Thoracic aorta (tissue), 2 donors: ENCODE data around the gene CSPG4. TPM values are rescaled to one million over a fixed set of nuclear protein-coding genes. Genes with fewer than 3 reads are reported as not detected.

Experiments used
- ATAC-seq: fragments of 150-250 bp; one replicate; pipeline ENCODE4 v1.8.0; 2017; ENCODE audit warnings: low read depth; ENCODE audit not compliant: insufficient number of reproducible peaks, low FRiP score
- DNase-seq: peaks from one replicate; pipeline ENCODE4 v3.0.0-alpha.2; 2020; ENCODE audit warnings: low spot score
- H3K27ac ChIP-seq, 2 donors: fragments of 200-600 bp; sonication (generic); 1 replicate in 1 of 2; 2 replicates in 1 of 2; pipeline ENCODE4 v1.5.1; 2016; ENCODE audit warnings: mild to moderate bottlenecking in 2 of 2, moderate library complexity in 2 of 2
- H3K27me3 ChIP-seq: fragments of 200-600 bp; sonication (generic); replicated peaks from 2 replicates; pipeline ENCODE4 v1.6.0; 2016; ENCODE audit warnings: mild to moderate bottlenecking; ENCODE audit not compliant: insufficient read depth
- H3K36me3 ChIP-seq: fragments of 200-600 bp; sonication (generic); one replicate; pipeline ENCODE4 v1.5.1; 2016
- H3K4me1 ChIP-seq, 2 donors: fragments of 200-600 bp; sonication (generic); 1 replicate in 1 of 2; 2 replicates in 1 of 2; pipeline versions ENCODE4 v1.5.1 to v1.6.0; 2016; ENCODE audit warnings: low read depth in 2 of 2, mild to moderate bottlenecking in 1 of 2; ENCODE audit not compliant: control insufficient read depth in 1 of 2
- H3K4me3 ChIP-seq: fragments of 200-600 bp; sonication (generic); 2 replicates; pipeline ENCODE4 v1.5.1; 2016; ENCODE audit warnings: mild to moderate bottlenecking
- H3K9me3 ChIP-seq: fragments of 200-600 bp; sonication (generic); 2 replicates; pipeline ENCODE4 v1.5.1; 2016
- total RNA-seq, 2 donors: library from RNA; depleted of rRNA; stranded (reverse); fragments of >200 nt; gene quantifications; one replicate each; pipeline versions ENCODE4 v1.1.0 to v1.2.3, GENCODE V29; 2016
- TF ChIP-seq, protein P1 (sequence below): fragments of 200-600 bp; sonication (generic); IDR thresholded peaks from one replicate; pipeline ENCODE4 v1.5.1; 2019; ENCODE audit warnings: antibody characterized with exemption

Gene CSPG4
- total RNA-seq, 2 donors from 2014 or later: 252 to 263 TPM

DNA sequence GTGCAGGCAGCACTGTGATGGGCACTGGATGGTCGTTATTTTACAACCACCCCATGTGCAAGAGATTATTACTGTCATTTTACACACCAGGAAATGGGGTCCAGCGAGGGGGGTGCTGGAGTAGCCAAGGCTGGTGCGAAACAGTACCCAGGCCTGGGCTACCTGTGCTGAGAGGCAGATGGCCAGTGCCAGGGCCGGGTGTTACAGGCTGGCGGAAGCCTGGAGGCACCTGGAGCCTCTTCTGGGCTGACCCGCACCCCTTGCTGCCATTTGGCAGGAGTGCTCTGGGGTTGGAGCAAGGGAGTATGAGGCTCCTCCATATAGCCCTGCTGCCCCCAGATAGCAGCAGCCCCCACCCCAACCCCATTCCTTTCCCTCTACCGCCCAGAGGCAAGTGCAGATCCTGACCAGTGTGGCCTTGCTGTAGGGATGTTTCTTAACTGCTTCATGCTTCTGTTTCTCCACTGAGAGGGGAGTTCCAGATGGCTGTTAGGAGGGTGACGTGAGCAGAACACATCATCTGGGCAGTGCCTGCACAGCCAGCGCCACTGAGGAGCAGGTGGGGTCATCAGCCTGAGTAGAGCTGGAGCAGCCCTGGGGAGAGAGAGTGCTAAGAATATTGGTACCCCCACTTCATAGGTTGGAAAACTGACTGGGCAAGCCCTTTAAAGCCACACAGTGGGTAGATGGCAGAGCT is 49.7 kb downstream of the CSPG4 start:
- Histone ChIP-seq H3K4me1 (peaks cover 50 to 90% of the 10 kb centered on the region in 2 donors), H3K9me3 (no peaks in the 10 kb centered on the region), H3K36me3 (peaks cover 7% of the 10 kb centered on the region), H3K27ac (peak overlapping the region; percentile 98 to 99), H3K27me3 (no peaks in the 10 kb centered on the region), H3K4me3 (no peak overlapping the region)
- ATAC-seq: no peak
- TF ChIP-seq, protein P1, sequence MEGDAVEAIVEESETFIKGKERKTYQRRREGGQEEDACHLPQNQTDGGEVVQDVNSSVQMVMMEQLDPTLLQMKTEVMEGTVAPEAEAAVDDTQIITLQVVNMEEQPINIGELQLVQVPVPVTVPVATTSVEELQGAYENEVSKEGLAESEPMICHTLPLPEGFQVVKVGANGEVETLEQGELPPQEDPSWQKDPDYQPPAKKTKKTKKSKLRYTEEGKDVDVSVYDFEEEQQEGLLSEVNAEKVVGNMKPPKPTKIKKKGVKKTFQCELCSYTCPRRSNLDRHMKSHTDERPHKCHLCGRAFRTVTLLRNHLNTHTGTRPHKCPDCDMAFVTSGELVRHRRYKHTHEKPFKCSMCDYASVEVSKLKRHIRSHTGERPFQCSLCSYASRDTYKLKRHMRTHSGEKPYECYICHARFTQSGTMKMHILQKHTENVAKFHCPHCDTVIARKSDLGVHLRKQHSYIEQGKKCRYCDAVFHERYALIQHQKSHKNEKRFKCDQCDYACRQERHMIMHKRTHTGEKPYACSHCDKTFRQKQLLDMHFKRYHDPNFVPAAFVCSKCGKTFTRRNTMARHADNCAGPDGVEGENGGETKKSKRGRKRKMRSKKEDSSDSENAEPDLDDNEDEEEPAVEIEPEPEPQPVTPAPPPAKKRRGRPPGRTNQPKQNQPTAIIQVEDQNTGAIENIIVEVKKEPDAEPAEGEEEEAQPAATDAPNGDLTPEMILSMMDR: no peak
- no peak for DNase-seq

DNA sequence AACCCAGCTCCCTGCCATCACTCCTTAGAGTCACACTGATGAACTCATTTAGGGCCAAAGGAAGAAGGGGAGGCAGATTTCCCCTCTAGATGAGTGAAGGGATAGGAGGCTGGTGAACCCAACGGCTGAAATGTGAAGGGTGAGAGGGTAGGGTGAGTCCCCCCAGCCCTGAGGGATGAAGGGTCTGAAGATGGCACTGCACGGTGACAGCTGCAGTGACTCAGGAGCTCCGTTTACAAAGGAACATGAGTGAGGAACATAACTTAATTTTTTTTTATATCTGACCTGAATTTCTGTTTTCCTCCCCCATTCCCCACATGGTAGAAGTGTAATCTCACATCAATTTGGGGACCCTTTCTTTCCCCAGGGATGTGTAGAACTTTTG is 50.9 kb downstream of the CSPG4 start:
- ATAC-seq (no peak), DNase-seq (no peak)
- no peaks in the 10 kb centered on the region for H3K9me3 ChIP-seq
- peaks cover 20% of the 10 kb centered on the region for H3K36me3 ChIP-seq
- H3K4me3 ChIP-seq: peak overlapping the region; percentile 60
- peaks cover 39 to 78% of the 10 kb centered on the region in 2 donors for H3K4me1 ChIP-seq
- H3K27me3 ChIP-seq: no peaks in the 10 kb centered on the region
- H3K27ac ChIP-seq: peak overlapping the region; percentile 98 to 99
- TF ChIP-seq, protein P1: no peak

DNA sequence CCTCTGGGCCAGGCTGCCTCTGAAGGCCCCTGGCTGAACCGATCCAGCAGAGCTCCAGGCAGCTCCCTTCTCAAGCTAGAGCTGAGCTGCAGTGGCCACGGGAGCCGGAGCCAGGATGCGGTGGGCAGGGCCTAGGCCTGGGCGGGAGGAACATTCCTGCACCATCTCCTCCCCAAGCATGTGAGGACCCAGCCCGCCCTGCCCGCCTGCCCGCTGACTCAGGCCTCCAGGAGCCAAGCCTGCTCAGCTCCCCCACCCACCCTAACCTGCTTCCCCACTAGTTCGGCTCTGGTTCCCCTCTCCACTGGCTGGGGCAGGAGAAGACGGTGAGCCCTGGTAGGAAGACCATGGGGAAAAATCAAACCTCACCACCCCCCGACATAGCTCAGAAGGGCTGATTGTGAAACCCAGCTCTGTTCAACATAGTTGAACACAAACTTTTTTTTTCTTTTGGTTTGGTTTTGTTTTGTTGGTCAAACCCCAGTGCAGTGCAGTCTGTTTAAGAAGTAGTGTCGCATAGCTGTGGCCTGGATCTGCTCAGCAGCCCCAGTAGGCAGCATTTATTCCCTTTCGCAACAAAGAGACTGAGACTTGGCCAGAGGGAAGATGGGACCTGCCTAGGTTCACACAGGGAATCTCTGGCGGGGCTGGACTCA is 51.4 kb downstream of the CSPG4 start:
- Histone ChIP-seq H3K4me3 (peak overlapping the region; percentile 60), H3K4me1 (peaks cover 35 to 76% of the 10 kb centered on the region in 2 donors), H3K27ac (peak overlapping the region; percentile 98 to 99), H3K9me3 (no peaks in the 10 kb centered on the region), H3K36me3 (peaks cover 21% of the 10 kb centered on the region), H3K27me3 (no peaks in the 10 kb centered on the region)
- TF ChIP-seq, protein P1: no peak
- ATAC-seq (peak; percentile 77), DNase-seq (peak; percentile 78)

DNA sequence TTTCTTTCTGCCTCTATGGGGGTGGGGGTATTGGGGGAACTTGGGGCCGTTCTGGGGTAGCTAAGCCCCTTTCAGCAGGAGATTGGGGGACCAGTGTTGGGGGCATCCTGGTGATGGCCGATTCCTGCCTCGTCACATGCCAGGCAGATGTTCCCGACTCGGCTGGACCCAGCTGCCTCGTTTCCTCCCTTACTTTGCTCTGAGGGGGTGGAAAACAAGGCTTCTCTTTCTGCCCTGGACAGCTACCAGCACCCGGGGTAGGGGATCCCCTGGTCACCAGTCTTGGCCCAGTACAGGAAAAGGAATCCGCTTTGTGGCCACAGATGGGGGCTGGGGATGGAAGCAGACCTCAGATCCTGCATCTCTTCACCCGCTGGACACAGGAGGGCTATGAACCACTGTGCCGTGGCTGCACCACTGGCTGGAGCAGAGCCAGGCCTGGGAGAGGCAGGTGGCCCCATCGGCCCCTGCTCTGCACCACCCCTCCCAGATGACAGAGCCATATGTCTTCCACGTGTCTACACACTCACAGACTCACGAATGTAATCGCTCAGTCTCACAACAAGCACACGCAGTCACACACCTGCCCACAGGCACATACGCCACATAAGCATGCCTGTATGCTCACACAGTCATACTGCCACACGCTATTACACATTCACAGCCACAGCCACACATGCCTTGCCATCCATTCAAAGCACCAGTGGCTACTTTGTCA is 52.6 kb downstream of the CSPG4 start:
- TF ChIP-seq, protein P1: no peak
- no peak overlapping the region for H3K4me3 ChIP-seq
- ATAC-seq (no peak), DNase-seq (no peak)
- H3K9me3 ChIP-seq: no peaks in the 10 kb centered on the region
- peaks cover 31 to 78% of the 10 kb centered on the region in 2 donors for H3K4me1 ChIP-seq
- H3K27me3 ChIP-seq: no peaks in the 10 kb centered on the region
- H3K27ac ChIP-seq: peak overlapping the region; percentile 98 to 99
- peaks cover 21% of the 10 kb centered on the region for H3K36me3 ChIP-seq

DNA sequence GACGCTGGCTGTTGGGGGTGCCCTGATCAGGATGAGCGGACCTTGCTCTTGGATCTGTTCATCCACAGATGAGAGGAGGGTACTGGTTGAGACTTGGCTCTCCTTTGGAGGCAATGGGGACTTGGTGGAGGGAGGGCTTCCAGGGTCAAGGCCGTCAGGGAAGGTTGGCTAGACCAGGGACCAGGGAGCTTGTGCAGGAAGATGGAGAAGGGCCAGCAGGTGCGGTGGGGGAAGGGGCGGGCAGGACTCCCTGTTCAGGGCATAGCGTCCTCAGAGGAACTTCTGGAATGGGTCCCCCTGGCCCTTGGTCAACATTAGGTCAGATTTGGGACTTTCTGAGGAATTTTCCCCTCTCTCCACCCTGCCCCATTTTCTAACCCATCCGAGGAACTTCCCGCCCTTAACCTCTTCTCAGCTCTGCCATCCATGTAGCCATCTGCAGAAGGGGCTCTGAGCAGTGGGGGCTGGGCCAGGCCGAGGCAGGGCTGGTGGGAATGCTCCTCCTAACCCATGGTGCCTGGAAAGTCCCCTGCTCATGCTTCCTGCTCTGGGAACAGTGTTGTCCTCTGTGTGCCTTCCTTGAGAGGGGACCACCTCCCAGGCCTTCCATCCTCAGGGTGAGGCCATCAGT is 53.4 kb downstream of the CSPG4 start:
- Histone ChIP-seq H3K27ac (peak overlapping the region; percentile 98 to 99), H3K27me3 (no peaks in the 10 kb centered on the region), H3K36me3 (peaks cover 21% of the 10 kb centered on the region), H3K4me1 (peaks cover 40 to 83% of the 10 kb centered on the region in 2 donors), H3K4me3 (no peak overlapping the region), H3K9me3 (no peaks in the 10 kb centered on the region)
- DNase-seq (no peak), ATAC-seq (no peak)
- TF ChIP-seq, protein P1: no peak
